ENCODE results near the gene THSD4. TPM values are rescaled to one million over a fixed set of nuclear protein-coding genes. Genes with fewer than 3 reads are reported as not detected.
A peak's percentile ranks its signal among the peaks of the same experiment; 100 is the strongest.

Gene THSD4
- total RNA-seq, 6 experiments from 2014 or later, result 5.2 to 21.8 (median 13.7) TPM

GRCh38 chr15:71232411-71232810, 117.1 kb downstream of the THSD4 start:
- Histone ChIP-seq H3K4me3 (no peak overlapping the region), H3K27me3 (no peaks in the 10 kb centered on the region), H3K36me3 (no peaks in the 10 kb centered on the region), H3K9me3 (no peaks in the 10 kb centered on the region), H3K4me1 (peaks cover 0 to 2% (median 0%) of the 10 kb centered on the region in 4 donors), H3K27ac (no peak overlapping the region)
- TF ChIP-seq, protein P1, sequence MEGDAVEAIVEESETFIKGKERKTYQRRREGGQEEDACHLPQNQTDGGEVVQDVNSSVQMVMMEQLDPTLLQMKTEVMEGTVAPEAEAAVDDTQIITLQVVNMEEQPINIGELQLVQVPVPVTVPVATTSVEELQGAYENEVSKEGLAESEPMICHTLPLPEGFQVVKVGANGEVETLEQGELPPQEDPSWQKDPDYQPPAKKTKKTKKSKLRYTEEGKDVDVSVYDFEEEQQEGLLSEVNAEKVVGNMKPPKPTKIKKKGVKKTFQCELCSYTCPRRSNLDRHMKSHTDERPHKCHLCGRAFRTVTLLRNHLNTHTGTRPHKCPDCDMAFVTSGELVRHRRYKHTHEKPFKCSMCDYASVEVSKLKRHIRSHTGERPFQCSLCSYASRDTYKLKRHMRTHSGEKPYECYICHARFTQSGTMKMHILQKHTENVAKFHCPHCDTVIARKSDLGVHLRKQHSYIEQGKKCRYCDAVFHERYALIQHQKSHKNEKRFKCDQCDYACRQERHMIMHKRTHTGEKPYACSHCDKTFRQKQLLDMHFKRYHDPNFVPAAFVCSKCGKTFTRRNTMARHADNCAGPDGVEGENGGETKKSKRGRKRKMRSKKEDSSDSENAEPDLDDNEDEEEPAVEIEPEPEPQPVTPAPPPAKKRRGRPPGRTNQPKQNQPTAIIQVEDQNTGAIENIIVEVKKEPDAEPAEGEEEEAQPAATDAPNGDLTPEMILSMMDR (IDR thresholded peaks at IDR 0.05), result no peak
- no peak for TF ChIP-seq POLR2A (IDR thresholded peaks at IDR 0.05)
- no peak for DNase-seq
- 90% methylated on average over 5 of the region's 5 CpGs for WGBS (ENCODE audit: insufficient coverage, low coverage, low lambda C conversion rate, missing lambda C conversion rate)
- intact Hi-C loops (cut with DNase I), result no loop called here
- no peak for ATAC-seq

GRCh38 chr15:71237456-71238188, 122.4 kb downstream of the THSD4 start:
- DNase-seq (peak; percentile 65 to 84 (median 65)), ATAC-seq (peak; percentile 68 to 90 (median 74))
- Histone ChIP-seq H3K4me3 (no peak overlapping the region), H3K4me1 (peaks cover 0 to 10% (median 4%) of the 10 kb centered on the region in 4 donors), H3K27me3 (no peaks in the 10 kb centered on the region), H3K9me3 (no peaks in the 10 kb centered on the region), H3K27ac (peak overlapping the region in 2 of 3 donors; percentile 6 to 10), H3K36me3 (no peaks in the 10 kb centered on the region)
- WGBS (ENCODE audit: insufficient coverage, low coverage, low lambda C conversion rate, missing lambda C conversion rate), result 46% methylated on average over 10 of the region's 11 CpGs
- TF ChIP-seq POLR2A (IDR thresholded peaks at IDR 0.05), result no peak
- TF ChIP-seq, protein P1 (IDR thresholded peaks at IDR 0.05), result peak in 1 of 4 donors; percentile 9
- intact Hi-C loops (cut with DNase I), result no loop called here

- ATAC-seq (no peak), DNase-seq (no peak)
- H3K27ac ChIP-seq, result no peak overlapping the region
- peaks cover 0 to 10% (median 4%) of the 10 kb centered on the region in 4 donors for H3K4me1 ChIP-seq
- no peaks in the 10 kb centered on the region for H3K9me3 ChIP-seq
- WGBS (ENCODE audit: insufficient coverage, low coverage, low lambda C conversion rate, missing lambda C conversion rate), result 71% methylated on average over 1 of the region's 1 CpG
- no peak overlapping the region for H3K4me3 ChIP-seq
- TF ChIP-seq POLR2A (IDR thresholded peaks at IDR 0.05), result no peak
- TF ChIP-seq, protein P1 (IDR thresholded peaks at IDR 0.05), result no peak
- intact Hi-C loops (cut with DNase I), result no loop called here
- H3K36me3 ChIP-seq, result no peaks in the 10 kb centered on the region
- no peaks in the 10 kb centered on the region for H3K27me3 ChIP-seq
Observed at GRCh38 chr15:71238926-71239325, 123.7 kb downstream of the THSD4 start.

DNA sequence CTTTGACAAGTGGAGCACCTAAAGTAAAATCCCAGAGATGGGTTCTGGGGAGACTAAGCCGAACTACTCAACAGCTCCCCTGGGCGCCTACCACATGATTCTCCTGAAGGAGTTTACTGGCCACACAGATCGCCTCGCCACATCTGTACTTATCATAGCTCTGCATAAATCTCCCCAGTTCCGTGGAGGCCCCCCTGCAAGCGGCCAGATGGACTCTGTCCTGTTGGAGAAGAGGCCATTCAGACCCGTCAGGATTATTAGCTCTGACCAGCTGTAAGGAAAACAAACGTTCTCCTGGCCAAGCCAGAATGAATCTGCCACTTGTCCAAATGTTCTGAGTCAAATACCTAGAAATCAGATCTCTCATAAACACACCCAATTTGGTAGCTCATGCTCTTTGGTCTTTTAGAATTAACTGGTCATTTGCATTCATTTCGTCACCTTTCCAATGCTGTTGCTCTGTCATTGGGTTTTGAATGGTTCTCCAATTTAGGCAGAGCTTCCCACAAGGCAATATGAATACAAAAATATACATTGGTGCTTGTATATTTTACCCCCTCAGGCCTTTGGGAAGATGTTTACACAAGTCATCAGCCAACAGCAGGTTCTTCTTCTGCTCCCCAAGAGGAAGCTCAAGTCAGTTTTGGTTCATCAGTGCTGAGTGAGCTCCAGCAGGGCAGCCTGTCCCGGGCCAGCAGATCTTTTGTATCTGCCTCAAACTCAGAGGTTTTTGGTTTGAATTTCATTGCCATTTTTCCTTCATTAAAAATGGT, 124.5 kb downstream of the THSD4 start:
- Histone ChIP-seq H3K27me3 (no peaks in the 10 kb centered on the region), H3K4me1 (peaks cover 0 to 10% (median 4%) of the 10 kb centered on the region in 4 donors), H3K4me3 (no peak overlapping the region), H3K36me3 (no peaks in the 10 kb centered on the region), H3K9me3 (no peaks in the 10 kb centered on the region), H3K27ac (peak overlapping the region in 2 of 3 donors; percentile 2 to 35)
- 36% methylated on average over 4 of the region's 10 CpGs for WGBS (ENCODE audit: insufficient coverage, low coverage, low lambda C conversion rate, missing lambda C conversion rate)
- DNase-seq (peak in 1 of 3 donors; percentile 55), ATAC-seq (peak; percentile 54 to 77 (median 72))
- intact Hi-C loops (cut with DNase I), result no loop called here
- no peak for TF ChIP-seq POLR2A (IDR thresholded peaks at IDR 0.05)

DNA sequence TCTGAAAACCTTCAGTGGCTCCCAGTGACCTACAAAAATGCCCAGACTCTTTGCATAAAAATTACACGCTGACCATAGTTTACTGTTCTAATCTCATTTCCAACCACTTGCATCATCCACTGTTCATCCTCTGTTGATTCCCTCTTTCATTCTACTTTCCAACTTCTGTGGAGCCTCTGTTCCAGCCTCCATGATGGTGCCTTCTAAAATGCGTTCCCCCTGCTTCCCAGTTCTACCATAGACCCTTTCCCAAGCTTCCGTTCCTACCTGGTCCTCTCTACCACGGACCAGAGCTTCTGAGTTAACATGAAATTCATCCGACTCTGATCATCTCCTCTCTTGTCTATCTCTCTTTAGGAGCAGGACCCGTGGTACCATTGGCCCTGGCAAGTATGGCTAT, 127.0 kb downstream of the THSD4 start:
- DNase-seq (no peak), ATAC-seq (peak in 1 of 4 donors; percentile 58)
- intact Hi-C loops (cut with DNase I), result no loop called here
- Histone ChIP-seq H3K4me3 (no peak overlapping the region), H3K27ac (no peak overlapping the region), H3K4me1 (peaks cover 0 to 9% (median 4%) of the 10 kb centered on the region in 4 donors), H3K9me3 (no peaks in the 10 kb centered on the region), H3K36me3 (no peaks in the 10 kb centered on the region), H3K27me3 (no peaks in the 10 kb centered on the region)
- 73% methylated on average over 6 of the region's 6 CpGs for WGBS (ENCODE audit: insufficient coverage, low coverage, low lambda C conversion rate, missing lambda C conversion rate)
- TF ChIP-seq POLR2A (IDR thresholded peaks at IDR 0.05), result no peak
- TF ChIP-seq, protein P1 (IDR thresholded peaks at IDR 0.05), result no peak
